ENCODE measurements around the gene NTF3. TPM values are rescaled to one million over a fixed set of nuclear protein-coding genes. Genes with fewer than 3 reads are reported as not detected.

NTF3 gene
- not detected for total RNA-seq

DNA sequence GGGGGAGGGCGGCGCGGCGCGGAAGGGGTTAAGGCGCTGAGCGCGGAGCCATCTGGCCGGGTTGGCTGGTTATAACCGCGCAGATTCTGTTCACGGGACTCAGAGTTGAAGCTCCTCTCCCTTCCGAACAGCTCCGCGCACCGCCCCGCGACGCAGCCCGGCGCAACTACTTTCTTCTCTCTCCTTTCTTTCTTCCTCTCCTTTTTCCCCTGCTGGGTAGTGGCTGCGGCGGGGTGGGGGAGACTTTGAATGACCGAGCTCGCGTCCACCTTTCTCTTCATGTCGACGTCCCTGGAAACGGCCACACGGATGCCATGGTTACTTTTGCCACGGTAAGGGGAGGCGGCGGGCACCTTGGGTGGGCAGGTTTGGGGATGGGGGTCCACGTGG lies at the start of gene NTF3:
Gene NTF3, plus strand, starts transcription at position 98 of the 390 bp plus-strand sequence. Its CDS starts 217 bp downstream, at position 315.
- peaks cover 9% of the 10 kb centered on the region for H3K4me1 Mint-ChIP-seq (ENCODE audit: low read depth)
- no peaks in the 10 kb centered on the region for H3K36me3 Mint-ChIP-seq (ENCODE audit: insufficient read depth)
- H3K4me3 Mint-ChIP-seq, result peak within 1 kb of the TSS; percentile 40
- no peak for ATAC-seq
- peaks cover 41% of the 10 kb centered on the region for H3K27me3 Mint-ChIP-seq (ENCODE audit: low read depth)
- H3K9me3 Mint-ChIP-seq, result no peaks in the 10 kb centered on the region
- no peak for DNase-seq

DNA sequence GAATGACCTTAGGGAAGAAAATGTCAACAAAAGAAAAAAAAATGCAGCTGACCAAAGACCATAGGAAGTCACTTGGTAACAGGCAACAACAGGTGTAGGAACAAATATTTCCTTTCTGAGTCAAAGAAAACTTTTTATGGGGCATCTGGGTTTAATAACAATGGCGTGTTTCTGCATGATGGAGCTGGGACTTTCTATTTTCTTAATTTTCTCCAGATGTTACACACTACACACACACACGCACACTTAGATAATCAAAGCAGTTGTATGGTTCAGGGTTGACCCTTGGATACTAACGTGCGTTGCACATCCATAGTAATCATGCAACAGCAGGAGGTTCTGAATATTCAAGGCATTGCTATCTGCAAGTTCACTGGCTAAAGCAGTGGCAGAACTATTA lies 47.9 kb upstream of the NTF3 start:
- ATAC-seq (no peak), DNase-seq (no peak)
- H3K36me3 Mint-ChIP-seq (ENCODE audit: insufficient read depth), result no peaks in the 10 kb centered on the region
- no peaks in the 10 kb centered on the region for H3K27me3 Mint-ChIP-seq (ENCODE audit: low read depth)
- no peaks in the 10 kb centered on the region for H3K9me3 Mint-ChIP-seq
- H3K4me1 Mint-ChIP-seq (ENCODE audit: low read depth), result no peaks in the 10 kb centered on the region
- H3K4me3 Mint-ChIP-seq, result no peak overlapping the region

DNA sequence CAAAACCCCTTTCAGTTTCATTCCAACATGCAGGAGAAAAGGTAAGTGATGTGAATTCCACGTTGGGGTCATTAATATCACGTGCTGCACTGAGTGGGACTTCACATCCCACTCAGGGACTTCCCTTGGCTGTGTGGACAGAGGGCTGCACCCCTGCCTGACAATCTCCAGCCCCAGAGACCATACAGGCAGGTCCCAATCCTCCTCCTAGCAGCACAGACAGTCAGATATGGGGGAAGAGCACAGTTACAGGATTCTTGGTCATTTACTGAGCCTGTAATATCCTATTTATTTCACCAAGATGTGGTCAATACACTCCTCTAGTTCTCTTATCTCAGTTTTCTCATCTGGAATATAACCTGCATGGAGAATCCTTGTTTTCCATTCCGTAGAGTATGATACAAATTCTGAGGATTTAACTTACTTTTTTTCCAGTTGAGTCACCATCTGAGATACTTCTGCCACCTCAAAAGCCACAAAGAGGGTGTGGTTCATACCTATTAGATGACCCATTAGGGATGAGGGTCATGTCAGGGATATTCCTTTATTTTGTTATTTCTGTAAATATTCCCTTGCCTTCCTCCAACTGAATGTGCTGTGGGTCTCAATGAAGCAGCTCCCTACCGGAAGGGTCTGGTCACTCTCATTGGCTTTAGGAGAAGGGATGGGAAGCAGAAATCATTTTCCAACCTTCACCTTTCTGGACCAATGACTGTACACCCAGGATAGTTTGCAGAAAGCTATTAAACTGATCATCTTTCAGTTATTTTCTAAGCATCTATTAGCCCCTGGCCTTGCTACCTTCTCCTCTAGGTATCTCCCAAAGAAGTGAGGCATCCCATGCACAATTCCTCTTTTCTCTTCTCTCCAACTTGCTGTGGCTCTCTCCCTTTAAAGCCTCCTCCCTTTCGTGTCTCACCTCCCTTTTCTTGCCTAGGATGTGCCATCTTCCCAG lies 43.0 kb upstream of the NTF3 start:
- Mint-ChIP-seq H3K27me3 (ENCODE audit: low read depth) (peaks cover 4% of the 10 kb centered on the region), H3K4me3 (no peak overlapping the region), H3K4me1 (ENCODE audit: low read depth) (no peaks in the 10 kb centered on the region), H3K36me3 (ENCODE audit: insufficient read depth) (no peaks in the 10 kb centered on the region), H3K9me3 (no peaks in the 10 kb centered on the region)
- no peak for ATAC-seq
- DNase-seq, result no peak

DNA sequence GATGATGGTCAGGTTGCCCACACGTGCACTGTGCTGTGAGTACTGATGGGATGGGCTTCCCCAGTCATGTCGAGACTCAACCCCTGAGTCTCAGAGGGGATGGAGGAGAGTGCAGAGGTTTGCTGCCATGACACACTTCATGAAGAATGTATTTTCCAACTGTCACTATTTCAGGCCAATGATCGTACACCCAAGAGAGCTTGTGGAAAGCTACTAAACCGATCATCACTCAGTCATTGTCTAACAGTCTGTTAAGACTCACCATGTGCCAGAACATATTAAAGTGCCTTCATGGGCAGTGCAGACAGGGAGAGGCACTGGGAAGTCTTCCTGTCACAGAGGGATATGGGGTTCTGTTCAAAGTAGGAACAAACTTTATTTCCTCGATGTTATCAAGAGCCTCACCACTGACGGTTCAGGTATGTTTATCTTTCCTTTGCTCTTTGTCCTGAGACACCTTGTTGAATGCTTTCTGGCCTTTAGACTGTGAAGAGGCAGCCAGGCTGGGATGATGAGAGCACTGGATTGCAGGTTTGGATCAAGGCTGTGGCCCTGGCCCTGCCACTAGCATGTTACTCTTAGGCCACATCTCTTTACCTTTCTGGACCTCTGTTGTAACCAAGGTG lies 41.6 kb upstream of the NTF3 start:
- H3K4me1 Mint-ChIP-seq (ENCODE audit: low read depth), result no peaks in the 10 kb centered on the region
- H3K9me3 Mint-ChIP-seq, result no peaks in the 10 kb centered on the region
- no peak overlapping the region for H3K4me3 Mint-ChIP-seq
- no peak for ATAC-seq
- H3K27me3 Mint-ChIP-seq (ENCODE audit: low read depth), result peaks cover 4% of the 10 kb centered on the region
- no peaks in the 10 kb centered on the region for H3K36me3 Mint-ChIP-seq (ENCODE audit: insufficient read depth)
- DNase-seq, result no peak

DNA sequence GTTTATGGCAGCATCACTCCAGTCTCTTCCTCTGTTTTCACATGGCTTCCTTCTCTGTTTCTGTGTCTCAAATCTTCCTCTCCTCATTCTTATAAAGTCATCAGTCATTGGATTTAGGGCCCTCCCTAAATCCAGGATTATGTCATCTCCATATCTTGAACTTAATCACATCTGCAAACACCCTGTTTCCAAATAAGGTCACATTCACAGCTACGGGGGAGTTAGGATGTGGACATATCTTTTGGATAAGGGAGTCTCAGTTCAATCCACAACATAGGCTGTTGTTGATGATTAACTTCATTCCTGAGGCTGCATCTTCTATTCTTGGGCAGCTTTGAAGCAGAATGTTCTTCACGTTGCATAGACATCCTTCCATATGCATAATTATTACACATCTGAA lies 40.3 kb upstream of the NTF3 start:
- ATAC-seq, result no peak
- Mint-ChIP-seq H3K36me3 (ENCODE audit: insufficient read depth) (no peaks in the 10 kb centered on the region), H3K27me3 (ENCODE audit: low read depth) (peaks cover 4% of the 10 kb centered on the region), H3K9me3 (no peaks in the 10 kb centered on the region), H3K4me1 (ENCODE audit: low read depth) (no peaks in the 10 kb centered on the region), H3K4me3 (no peak overlapping the region)
- DNase-seq, result no peak

DNA sequence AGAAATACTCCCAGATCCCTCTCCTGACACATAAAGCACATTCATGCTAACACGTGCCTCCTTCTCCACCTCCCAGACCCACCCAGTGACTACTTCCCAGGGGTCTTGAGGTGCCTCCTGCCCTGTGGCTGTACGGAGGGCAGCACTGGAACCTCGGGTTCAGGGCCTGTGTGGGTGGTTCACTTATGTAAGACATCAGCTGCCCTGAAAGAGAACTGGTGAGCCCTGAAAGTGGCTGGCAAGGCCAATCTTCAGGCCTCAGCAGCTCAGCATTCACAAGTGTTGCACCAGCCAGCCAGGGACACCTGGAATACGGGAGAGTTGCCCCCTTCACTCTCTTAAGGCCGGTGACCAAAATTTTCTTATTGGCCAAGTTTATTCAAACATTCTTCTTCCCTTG lies 38.9 kb upstream of the NTF3 start:
- Mint-ChIP-seq H3K4me3 (no peak overlapping the region), H3K9me3 (no peaks in the 10 kb centered on the region), H3K36me3 (ENCODE audit: insufficient read depth) (no peaks in the 10 kb centered on the region), H3K27me3 (ENCODE audit: low read depth) (peaks cover 4% of the 10 kb centered on the region), H3K4me1 (ENCODE audit: low read depth) (no peaks in the 10 kb centered on the region)
- DNase-seq (no peak), ATAC-seq (no peak)

DNA sequence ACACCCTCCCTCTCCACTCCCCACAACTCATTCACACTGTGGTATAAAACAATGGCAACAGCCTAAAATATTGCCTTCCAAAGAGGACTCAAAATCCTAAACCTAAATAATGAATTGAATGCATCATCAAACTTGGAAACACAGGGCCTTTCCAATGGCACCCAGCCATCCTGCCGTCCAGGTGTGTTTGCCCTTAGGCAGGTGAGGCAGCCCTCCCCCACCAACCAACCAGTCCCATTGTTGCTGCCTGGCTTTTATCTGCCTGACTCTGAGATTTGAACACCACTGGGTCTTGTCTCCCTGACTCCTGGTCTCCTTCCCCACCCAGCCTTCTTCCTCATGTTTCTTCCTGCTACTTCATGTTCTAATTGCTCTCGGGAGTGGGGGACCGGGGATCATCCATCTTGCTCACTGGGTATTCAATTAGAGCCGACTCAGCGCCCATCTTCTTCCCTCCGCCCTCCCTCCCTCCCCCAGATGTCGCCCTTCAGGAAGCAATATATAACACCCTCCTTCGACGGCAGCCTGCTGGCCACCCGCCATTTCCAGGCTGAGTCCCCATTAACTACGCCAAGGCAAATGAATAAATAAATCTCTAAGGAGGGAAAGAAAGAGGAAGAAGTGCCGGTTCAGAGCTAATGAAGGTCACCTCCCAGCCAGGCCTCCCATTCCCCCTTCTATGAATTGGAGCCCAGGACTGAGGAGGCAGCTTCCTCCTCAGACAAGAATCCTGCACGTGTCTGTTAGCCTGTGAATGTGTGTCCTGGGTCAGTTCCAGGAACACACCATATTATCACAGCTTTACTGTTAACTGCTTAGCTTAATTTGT lies 36.3 kb upstream of the NTF3 start:
- no peaks in the 10 kb centered on the region for H3K9me3 Mint-ChIP-seq
- peaks cover 4% of the 10 kb centered on the region for H3K27me3 Mint-ChIP-seq (ENCODE audit: low read depth)
- no peak for ATAC-seq
- H3K36me3 Mint-ChIP-seq (ENCODE audit: insufficient read depth), result no peaks in the 10 kb centered on the region
- H3K4me3 Mint-ChIP-seq, result no peak overlapping the region
- no peak for DNase-seq
- H3K4me1 Mint-ChIP-seq (ENCODE audit: low read depth), result no peaks in the 10 kb centered on the region

DNA sequence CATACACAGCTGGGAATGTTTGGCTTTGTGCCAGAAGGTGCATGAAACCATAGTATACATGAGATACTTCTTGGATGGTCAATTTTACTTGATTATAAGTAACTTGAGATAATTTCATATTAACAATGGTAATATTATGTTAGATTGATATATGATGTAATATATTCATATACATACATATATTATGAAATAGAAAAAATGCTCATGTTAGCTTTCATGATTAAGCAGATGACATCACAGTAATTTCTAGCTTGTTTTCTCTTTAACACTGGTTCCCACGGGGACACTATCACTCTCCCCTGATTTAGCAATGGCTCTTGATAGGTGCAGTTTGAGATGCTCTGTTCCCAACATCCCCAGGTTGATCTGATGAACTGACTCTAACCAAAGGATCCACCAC lies 35.4 kb upstream of the NTF3 start:
- DNase-seq (no peak), ATAC-seq (no peak)
- H3K36me3 Mint-ChIP-seq (ENCODE audit: insufficient read depth), result no peaks in the 10 kb centered on the region
- H3K27me3 Mint-ChIP-seq (ENCODE audit: low read depth), result peaks cover 4% of the 10 kb centered on the region
- no peaks in the 10 kb centered on the region for H3K4me1 Mint-ChIP-seq (ENCODE audit: low read depth)
- H3K4me3 Mint-ChIP-seq, result no peak overlapping the region
- H3K9me3 Mint-ChIP-seq, result no peaks in the 10 kb centered on the region

DNA sequence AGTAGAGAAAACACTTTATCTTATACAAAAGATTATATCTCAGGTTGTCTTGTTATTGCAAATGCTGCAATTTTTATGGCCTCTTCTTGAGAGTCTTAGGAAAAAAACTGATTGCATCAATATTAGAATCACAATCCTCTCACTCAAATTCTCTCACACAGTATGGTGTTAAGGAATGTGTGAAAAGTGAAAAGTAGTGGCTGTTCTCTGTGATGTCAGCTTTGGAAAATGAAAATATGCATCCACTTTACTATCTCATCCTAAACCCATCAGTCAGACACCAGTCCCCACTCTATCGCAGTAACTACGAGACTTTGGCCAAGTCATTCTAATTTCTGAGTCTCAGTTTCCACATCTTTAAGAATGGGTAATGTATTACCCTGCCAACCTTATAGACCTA lies 32.6 kb upstream of the NTF3 start:
- Mint-ChIP-seq H3K4me1 (ENCODE audit: low read depth) (no peaks in the 10 kb centered on the region), H3K4me3 (no peak overlapping the region), H3K27me3 (ENCODE audit: low read depth) (no peaks in the 10 kb centered on the region), H3K36me3 (ENCODE audit: insufficient read depth) (no peaks in the 10 kb centered on the region), H3K9me3 (no peaks in the 10 kb centered on the region)
- ATAC-seq, result no peak
- DNase-seq, result no peak

DNA sequence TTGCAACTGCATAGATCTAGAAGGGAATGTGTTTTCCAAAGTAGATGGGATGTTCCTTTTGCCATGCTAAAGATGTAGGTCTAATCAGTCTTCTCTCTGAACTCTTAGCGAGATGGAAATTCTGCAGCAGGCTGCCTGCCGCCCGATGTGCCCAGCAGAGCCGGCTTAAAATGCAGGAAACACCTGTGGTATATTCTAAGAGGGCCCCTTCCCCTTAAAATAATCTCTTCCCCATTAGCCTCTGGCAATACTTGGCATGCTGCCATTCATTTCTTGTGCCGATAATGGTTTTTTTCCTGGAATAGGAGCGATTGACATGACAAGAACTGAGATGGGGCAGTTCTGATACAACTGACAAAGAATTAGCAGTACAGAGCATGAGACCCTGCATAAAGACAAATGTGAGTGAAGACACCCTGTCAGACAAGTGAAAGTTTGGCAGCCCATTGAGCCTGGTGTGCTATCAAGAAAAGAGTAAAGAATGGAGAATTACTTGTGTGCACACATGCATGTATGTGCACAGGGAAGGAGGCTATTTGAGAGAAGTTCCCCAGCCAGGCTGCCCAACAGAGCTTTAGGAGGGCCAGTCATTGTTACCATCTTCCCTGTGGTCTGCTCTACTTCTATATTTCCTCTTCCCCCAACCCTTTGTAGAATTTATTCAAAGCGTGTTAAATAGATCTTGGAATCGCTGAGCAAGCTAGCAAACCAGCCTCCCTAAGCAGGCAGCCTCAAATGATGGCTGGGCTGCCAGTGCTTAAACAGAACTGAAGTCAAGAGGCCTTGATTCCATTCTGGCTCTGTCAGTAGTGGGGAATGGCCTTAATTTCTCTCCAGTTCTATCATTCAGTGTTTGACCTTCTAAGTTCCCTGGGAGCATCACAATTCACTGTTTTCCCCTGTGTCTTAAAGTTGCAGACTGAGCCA lies 29.6 kb upstream of the NTF3 start:
- Mint-ChIP-seq H3K36me3 (ENCODE audit: insufficient read depth) (no peaks in the 10 kb centered on the region), H3K4me3 (no peak overlapping the region), H3K4me1 (ENCODE audit: low read depth) (no peaks in the 10 kb centered on the region), H3K9me3 (no peaks in the 10 kb centered on the region), H3K27me3 (ENCODE audit: low read depth) (peaks cover 5% of the 10 kb centered on the region)
- DNase-seq, result no peak
- no peak for ATAC-seq

DNA sequence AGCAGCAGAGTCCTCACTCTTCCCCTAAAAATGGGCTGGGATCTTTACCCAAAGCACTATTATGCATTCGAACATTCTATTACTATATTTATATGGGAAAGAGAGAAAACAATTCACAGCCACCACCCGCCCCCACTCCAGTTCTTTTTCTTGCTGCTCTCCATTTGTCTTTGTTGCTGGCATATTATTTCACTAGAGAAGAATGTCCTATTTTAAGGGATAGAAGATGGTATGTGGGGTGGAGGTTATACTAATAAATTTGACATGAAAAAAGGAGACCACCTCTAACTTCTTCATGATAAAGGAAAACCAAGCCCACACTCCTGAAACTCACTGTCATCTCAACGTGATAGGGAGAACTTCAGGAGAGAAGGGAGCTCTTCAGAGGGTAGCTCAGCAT lies 28.5 kb upstream of the NTF3 start:
- H3K36me3 Mint-ChIP-seq (ENCODE audit: insufficient read depth), result no peaks in the 10 kb centered on the region
- H3K9me3 Mint-ChIP-seq, result no peaks in the 10 kb centered on the region
- DNase-seq, result no peak
- no peak for ATAC-seq
- no peaks in the 10 kb centered on the region for H3K4me1 Mint-ChIP-seq (ENCODE audit: low read depth)
- peaks cover 5% of the 10 kb centered on the region for H3K27me3 Mint-ChIP-seq (ENCODE audit: low read depth)
- no peak overlapping the region for H3K4me3 Mint-ChIP-seq

DNA sequence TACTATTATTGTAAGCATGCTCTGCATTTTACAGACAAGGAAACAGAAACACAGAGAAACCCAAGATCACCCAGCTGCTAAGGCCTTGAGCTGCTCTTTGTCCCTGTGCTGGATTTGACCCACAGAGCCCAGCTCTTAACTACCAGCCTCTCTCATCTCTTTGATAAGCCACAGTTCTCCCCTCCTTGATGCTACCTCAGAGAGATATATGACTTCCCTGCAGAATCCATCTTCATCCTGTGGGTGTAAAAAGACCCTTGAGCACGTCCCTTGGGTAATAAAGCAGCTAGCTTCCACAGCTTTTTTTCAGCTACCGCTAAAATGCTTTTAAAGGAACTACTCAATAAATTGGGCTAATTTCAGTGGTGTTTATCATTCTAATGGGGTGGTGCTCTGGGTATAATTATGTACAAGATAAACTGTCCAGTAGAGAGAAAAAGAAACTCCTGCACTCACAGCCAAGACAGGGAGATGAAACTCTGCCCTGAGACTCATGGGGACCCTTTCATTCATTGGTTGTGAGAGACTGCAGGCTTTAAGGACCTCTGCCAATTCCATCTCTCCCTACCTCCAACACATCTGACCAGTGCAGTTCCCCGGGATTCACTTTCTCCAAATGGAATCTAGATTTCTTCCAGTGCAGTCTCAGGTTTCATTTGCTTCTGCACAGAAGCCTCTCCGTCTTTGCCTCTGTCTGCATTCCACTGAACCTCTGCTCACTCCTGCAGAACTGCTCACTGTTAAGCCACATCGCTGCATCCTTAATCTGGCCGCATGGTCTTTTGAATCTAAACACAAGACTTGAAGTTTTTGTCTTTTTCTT lies 24.7 kb upstream of the NTF3 start:
- Mint-ChIP-seq H3K4me1 (ENCODE audit: low read depth) (no peaks in the 10 kb centered on the region), H3K36me3 (ENCODE audit: insufficient read depth) (no peaks in the 10 kb centered on the region)

DNA sequence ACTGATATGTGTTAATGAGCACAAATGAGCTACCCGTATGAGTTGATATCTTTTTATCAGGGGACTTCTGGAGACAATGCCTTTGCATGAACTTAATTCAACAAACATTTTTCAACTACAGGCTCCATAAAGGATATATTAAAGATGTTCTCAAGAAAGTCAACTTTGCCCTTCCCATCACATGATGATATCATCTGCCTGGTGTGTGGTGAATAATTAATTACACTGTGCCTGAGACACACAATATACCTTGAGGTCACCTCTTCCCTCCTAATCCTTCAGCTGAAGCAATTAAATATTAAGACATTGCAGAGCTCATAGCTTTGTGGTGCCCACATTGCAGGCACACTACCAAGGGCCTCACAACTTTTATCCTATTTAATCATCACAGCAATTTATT lies 22.3 kb upstream of the NTF3 start:
- H3K9me3 Mint-ChIP-seq, result peaks cover 9% of the 10 kb centered on the region
- no peaks in the 10 kb centered on the region for H3K36me3 Mint-ChIP-seq (ENCODE audit: insufficient read depth)
- DNase-seq, result no peak
- ATAC-seq, result no peak
- H3K27me3 Mint-ChIP-seq (ENCODE audit: low read depth), result peaks cover 7% of the 10 kb centered on the region
- no peaks in the 10 kb centered on the region for H3K4me1 Mint-ChIP-seq (ENCODE audit: low read depth)
- H3K4me3 Mint-ChIP-seq, result no peak overlapping the region

More for the DNA sequence above, 24.7 kb upstream of the NTF3 start:
- Mint-ChIP-seq H3K4me3 (no peak overlapping the region), H3K9me3 (peaks cover 6% of the 10 kb centered on the region), H3K27me3 (ENCODE audit: low read depth) (peaks cover 6% of the 10 kb centered on the region)
- no peak for ATAC-seq
- DNase-seq, result no peak
